HG02840 (cell line): ENCODE measurements around the gene FMNL2.

Experiments used
- ATAC-seq: cut with Tn5 transposase; IDR thresholded peaks from one replicate; pipeline ENCODE4 v1.9.1; 2021; ENCODE audit warnings: mild to moderate bottlenecking, moderate library complexity, moderate number of reproducible peaks; ENCODE audit not compliant: unreplicated experiment, low FRiP score

The FMNL2 gene

GRCh38 chr2:152399003-152399402 lies 64.0 kb downstream of the FMNL2 start:
- ATAC-seq: no peak

- no peak for ATAC-seq
These were observed 65.7 kb downstream of the FMNL2 start for GRCh38 chr2:152400607-152401214.

DNA sequence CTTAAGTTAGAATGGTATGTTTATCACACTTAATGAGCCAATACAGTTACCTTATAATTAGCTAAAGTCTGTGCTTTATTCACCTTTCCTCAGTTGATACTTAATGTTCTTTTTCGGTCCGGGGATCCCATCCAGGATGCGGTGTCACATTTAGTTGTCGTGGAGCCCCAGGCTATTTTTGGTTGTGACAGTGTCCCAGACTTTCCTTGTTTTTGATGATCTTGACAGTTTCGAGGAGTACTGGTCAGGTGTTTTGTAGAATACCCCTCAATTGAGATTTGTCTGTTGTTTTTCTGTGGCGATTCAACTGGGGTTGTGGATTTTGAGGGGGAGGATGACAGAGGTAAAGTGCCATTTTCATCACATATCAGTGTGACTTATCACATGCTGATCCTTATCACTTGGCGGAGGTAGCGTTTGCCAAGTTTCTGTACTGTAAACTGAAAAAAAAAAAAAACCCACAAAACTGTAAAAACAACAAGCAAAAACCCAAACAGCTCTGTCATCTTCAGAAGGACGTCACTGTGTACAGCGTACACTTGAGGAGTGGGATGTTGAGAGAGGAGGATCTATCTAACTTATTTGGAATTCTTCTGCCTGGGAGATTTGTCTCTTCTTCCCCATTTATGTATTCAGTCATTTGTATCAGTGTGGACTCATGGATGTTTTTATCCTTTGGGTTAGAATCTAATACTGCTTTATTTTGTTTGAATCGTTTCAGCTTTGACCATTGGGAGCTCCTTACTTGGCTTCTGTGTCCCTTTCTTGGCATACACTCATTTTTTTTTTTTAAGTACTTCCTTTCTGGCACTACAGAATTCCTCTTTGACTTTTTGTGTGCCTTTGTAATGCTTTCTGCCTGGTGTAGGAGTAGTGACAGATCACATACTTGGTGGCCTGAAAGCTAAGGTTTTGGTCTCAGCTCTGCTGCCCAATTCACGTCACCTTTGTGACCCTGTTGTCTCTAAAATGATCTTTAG lies 68.1 kb downstream of the FMNL2 start:
- no peak for ATAC-seq

- no peak for ATAC-seq
These were observed 70.5 kb downstream of the FMNL2 start for GRCh38 chr2:152405206-152406118.

DNA sequence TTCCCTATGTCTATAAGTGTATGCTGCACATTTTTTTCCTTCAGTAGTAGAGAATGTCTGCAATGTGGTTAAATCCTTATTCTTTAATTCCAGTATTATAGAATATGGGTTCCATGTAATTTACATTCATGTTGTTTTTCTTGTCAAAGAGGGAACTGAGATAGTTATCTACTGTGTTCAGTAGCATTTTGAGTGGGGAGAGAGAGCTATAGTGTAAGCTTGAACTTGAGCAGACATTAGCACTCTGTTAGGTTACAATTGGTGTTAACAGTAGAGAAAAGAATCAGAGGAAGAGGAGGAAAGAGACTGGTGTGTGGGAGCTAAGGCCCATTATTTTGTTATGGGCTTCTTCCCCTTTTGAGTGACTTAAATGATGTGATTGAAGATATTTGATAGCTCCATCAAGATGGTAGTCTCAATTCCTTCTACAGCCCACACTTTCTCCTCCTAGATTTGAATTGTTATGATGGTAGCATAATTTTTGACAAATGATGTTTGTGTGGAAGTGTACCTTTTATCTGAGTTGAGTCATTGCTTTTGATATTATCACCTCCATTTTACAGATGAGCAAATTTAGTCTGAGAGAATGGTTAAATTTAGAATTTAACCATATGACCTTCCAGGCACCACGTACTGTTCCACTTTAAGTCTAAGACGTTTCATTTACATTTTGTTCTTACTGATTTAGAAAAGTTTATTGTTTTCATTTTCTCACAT lies 71.3 kb downstream of the FMNL2 start:
- no peak for ATAC-seq

- no peak for ATAC-seq
These were observed 71.8 kb downstream of the FMNL2 start for GRCh38 chr2:152406836-152407161.

GRCh38 chr2:152407204-152407721 lies 72.3 kb downstream of the FMNL2 start:
- ATAC-seq: peak; percentile 54

GRCh38 chr2:152407806-152408205 lies 72.8 kb downstream of the FMNL2 start:
- no peak for ATAC-seq

GRCh38 chr2:152408254-152408653 lies 73.3 kb downstream of the FMNL2 start:
- ATAC-seq: no peak

DNA sequence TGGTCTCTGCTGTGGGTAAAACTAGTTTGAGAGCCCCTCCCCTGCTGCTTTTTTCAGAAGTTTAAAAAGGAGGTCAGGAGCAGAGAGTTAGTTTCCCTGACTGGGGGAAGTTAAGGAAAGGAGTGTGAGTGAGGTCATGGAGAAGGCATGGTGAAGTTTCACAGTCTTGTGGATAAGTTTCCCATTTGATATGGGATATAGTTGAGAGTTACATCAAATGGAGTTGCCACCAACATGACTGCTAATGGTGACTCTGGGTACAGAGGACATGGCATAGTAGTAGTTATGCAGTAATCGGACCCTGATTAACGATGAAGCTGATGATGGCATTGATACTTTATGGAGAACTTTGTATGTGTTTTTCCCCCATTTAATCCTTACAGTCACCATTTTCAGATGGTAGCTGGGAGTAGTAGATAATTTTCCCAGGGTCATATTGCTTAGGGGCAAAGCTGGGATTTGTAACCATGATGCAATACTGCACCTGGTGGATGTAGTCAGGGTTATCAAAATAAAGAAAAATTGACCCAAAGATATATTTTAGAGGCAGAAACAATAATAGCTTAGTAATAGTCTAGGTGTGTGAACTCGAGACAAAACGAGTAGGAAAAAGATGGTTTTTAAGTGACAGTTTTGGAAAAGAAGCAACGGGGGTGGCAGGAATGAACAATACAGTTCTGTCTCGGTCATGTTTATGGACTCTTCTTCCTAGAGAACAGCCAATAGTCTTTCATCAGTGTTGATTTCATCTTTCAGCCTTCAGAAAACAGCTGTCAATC lies 74.6 kb downstream of the FMNL2 start:
- no peak for ATAC-seq

GRCh38 chr2:152410165-152410597 lies 75.2 kb downstream of the FMNL2 start:
- no peak for ATAC-seq

DNA sequence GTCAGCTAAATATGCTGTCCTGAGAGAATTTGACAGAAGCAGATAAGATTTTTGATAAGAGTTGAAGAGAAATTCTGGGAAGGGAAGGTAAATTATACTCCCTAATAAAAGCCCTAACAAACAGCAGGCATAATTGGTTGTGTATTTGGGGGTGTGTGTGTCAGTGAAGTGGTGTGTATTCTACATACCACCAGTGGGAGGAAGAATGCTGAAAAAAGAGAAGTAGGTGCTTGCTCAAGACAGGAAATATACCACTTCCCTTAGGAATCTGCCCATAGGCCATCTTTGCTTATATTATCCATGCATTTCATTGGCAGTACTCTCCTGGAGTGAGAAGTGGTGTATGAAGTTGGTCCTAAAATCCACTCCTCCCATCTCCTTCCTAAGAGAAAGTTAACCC lies 76.2 kb downstream of the FMNL2 start:
- no peak for ATAC-seq

DNA sequence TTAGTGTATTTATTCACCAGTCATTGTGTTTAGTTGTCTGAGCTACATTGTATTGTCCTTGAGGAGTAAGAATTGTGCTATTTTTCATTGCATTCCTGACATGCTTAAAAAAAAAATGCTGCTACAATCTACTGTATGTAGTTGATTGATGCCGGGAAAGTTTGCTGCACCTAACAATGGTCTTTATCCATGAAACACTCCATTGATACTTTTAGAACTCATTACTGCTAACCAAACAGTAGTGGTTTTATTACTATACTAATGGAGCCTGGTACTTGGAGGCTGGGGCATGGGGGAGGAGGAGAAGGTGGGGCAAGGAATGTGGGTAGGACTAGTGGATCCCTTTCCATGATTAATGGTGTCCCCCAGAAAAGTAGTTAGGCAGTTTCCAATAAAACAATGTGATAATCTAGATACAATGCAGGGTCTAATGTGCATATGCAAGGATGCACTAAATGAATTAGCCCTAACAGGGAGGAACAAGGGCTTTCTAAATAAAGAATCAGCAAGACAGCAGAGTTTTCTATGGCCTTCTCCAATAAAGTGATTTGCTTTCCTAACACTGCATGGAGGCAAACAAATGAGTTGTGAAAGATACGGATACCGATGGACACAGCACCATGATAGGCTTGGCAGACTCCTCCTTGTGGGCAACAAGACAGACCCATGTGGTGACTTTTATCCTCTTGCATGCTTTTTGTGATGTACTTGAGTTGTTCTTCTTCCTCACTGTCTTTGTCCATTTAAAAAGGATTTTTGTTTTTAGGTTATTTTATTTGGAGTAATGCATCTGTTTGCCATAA lies 78.5 kb downstream of the FMNL2 start:
- ATAC-seq: no peak

DNA sequence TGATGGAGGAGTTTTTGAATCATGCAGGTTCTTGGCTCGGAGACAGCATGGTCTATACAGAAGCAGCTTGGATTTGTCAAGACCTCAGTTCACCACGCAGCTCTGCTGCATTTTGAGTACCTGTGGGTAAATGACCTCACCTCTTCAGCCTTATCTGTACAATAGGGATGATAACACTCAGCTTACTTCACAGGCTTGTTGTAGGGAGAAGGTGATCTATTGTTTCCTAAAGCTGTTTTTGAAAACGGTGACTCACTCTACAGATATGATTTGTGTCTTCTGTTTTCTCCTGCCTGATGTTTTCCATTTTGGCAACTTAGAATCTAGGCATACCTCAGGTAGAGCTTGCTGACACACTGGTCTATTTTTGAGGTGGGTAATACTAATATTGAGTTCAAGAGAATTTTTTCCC lies 80.3 kb downstream of the FMNL2 start:
- ATAC-seq: no peak

DNA sequence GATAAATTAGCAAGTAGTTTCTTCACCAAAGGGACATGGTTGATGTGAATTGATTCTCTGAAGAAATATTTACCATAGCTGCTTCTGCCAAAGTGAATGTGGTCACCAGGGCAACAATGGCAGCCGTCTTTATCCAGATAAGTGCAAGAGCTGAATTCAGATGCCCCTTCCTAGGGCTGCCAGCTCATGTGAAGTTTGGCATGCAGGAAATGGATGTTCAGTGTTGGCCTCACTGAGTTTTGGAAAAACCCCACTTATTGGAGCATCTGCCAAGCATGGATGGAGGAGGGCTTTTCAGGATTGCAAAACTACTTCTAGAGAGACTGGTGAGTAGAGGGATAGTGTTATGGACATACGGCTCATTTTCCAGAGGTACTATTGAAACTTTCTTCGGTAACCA lies 80.8 kb downstream of the FMNL2 start:
- no peak for ATAC-seq

GRCh38 chr2:152418688-152419087 lies 83.7 kb downstream of the FMNL2 start:
- ATAC-seq: no peak

- no peak for ATAC-seq
These were observed 85.0 kb downstream of the FMNL2 start for GRCh38 chr2:152419944-152420343.

DNA sequence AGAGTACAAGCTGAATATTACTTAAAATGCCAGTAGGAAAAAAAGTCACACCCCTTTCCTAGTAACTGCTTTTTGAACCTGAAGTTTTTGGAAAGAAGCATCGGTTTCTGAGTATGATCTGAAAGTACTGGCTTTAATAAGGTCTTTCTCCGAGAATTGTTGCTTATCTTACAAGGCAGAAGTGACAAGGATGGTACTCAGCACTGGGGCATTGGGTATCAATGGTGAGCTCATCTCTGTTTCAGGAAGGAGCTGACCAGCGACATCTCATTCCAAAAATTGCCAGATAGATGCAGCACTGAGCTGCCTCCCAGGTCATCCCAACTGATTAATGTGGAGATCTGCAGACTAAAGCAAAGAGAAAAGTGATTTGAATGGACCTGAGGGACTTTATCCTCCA lies 85.4 kb downstream of the FMNL2 start:
- ATAC-seq: no peak
